CD4-positive, alpha-beta memory T cell (primary cell): ENCODE data around the gene SEMA5B. TPM values are rescaled to one million over a fixed set of nuclear protein-coding genes. Genes with fewer than 3 reads are reported as not detected.

Source experiments
- CTCF ChIA-PET: fragments of 350-600 bp; sonication (Branson Sonifier 250); formaldehyde crosslinking; loops from one replicate; lab custom pipeline; 2021; ENCODE audit warnings: inconsistent platforms; ENCODE audit not compliant: partially characterized antibody; lab: Charles Lee
- POLR2A ChIA-PET: fragments of 350-600 bp; sonication (Branson Sonifier 250); formaldehyde crosslinking; loops from one replicate; lab custom pipeline; 2021; ENCODE audit not compliant: partially characterized antibody; lab: Charles Lee
- DNase-seq, 5 donors: peaks; one replicate each; pipeline versions ENCODE4 v3.0.0 to v3.0.0-alpha.2; 2020 to 2022; ENCODE audit warnings: mixed read lengths in 1 of 5
- H3K27ac ChIP-seq: one replicate; pipeline ENCODE4 v1.7.0; 2013; ENCODE audit warnings: low read depth, low read length
- H3K27me3 ChIP-seq: 2 replicates; pipeline ENCODE4 v1.7.0; 2013; ENCODE audit warnings: mild to moderate bottlenecking, low read length, moderate library complexity; ENCODE audit not compliant: insufficient read depth
- H3K36me3 ChIP-seq: 2 replicates; pipeline ENCODE4 v1.7.0; 2013; ENCODE audit warnings: mild to moderate bottlenecking, low read length, moderate library complexity; ENCODE audit not compliant: insufficient read depth
- H3K4me1 ChIP-seq: 2 replicates; pipeline ENCODE4 v1.7.0; 2013; ENCODE audit warnings: mild to moderate bottlenecking, low read length, moderate library complexity; ENCODE audit not compliant: insufficient read depth
- H3K4me3 ChIP-seq, 2 donors: one replicate each; pipeline ENCODE4 v1.7.0; 2013; ENCODE audit warnings: low read length in 2 of 2, mild to moderate bottlenecking in 1 of 2
- H3K9me3 ChIP-seq, 2 donors: one replicate each; pipeline ENCODE4 v1.7.0; 2013; ENCODE audit warnings: low read length in 2 of 2, control low read depth in 1 of 2; ENCODE audit not compliant: control insufficient read depth in 1 of 2
- H3K27ac Mint-ChIP-seq, 7 donors: one replicate each; pipeline ENCODE4 v1.8.0; 2020 to 2021; ENCODE audit warnings: mixed read lengths in 7 of 7, mild to moderate bottlenecking in 6 of 7, inconsistent platforms in 3 of 7, moderate library complexity in 3 of 7
- H3K27me3 Mint-ChIP-seq, 2 donors: one replicate each; pipeline ENCODE4 v1.8.0; 2020 to 2021; ENCODE audit warnings: mixed read lengths in 2 of 2
- H3K36me3 Mint-ChIP-seq, 2 donors: one replicate each; pipeline ENCODE4 v1.8.0; 2020 to 2021; ENCODE audit warnings: mixed read lengths in 2 of 2, inconsistent platforms in 1 of 2, mild to moderate bottlenecking in 1 of 2
- H3K4me1 Mint-ChIP-seq, 4 donors: one replicate each; pipeline ENCODE4 v1.8.0; 2020 to 2021; ENCODE audit warnings: mixed read lengths in 4 of 4, mild to moderate bottlenecking in 1 of 4
- H3K4me3 Mint-ChIP-seq, 8 donors: one replicate each; pipeline ENCODE4 v1.8.0; 2020 to 2021; ENCODE audit warnings: mixed read lengths in 8 of 8, mild to moderate bottlenecking in 7 of 8, moderate library complexity in 6 of 8, inconsistent platforms in 3 of 8
- H3K9me3 Mint-ChIP-seq, 8 donors: one replicate each; pipeline ENCODE4 v1.8.0; 2020 to 2021; ENCODE audit warnings: mixed read lengths in 8 of 8, mild to moderate bottlenecking in 5 of 8, inconsistent platforms in 3 of 8, moderate library complexity in 1 of 8
- intact Hi-C: fragments of 100-400 bp; cut with micrococcal nuclease; formaldehyde crosslinking; loops from one replicate; pipeline ENCODE4 v1.15.1; 2023
- polyA plus RNA-seq, 2 donors: library from polyadenylated mRNA; unstranded; fragments of 300-500 nt; fragmentation: Illumina TruSeq; gene quantifications; one replicate each; pipeline ENCODE4 v1.2.3, GENCODE V29; 2021
- total RNA-seq, 2 experiments: library from RNA; stranded (reverse); gene quantifications; one replicate each; pipeline ENCODE4 v1.2.3, GENCODE V29; 2021

SEMA5B gene
- total and polyA plus RNA-seq, 4 experiments from 2014 or later: not detected

- H3K27me3 Mint-ChIP-seq: peaks cover 10 to 22% of the 10 kb centered on the region in 2 donors
- Histone ChIP-seq H3K27me3 (no peaks in the 10 kb centered on the region), H3K27ac (no peak overlapping the region), H3K9me3 (no peaks in the 10 kb centered on the region), H3K4me3 (no peak overlapping the region), H3K4me1 (no peaks in the 10 kb centered on the region), H3K36me3 (no peaks in the 10 kb centered on the region)
- no peak overlapping the region for H3K27ac Mint-ChIP-seq
- no peaks in the 10 kb centered on the region for H3K4me1 Mint-ChIP-seq
- DNase-seq: no peak
- CTCF ChIA-PET: no interaction called here
- H3K36me3 Mint-ChIP-seq: no peaks in the 10 kb centered on the region
- H3K9me3 Mint-ChIP-seq: no peaks in the 10 kb centered on the region
- H3K4me3 Mint-ChIP-seq: no peak overlapping the region
- intact Hi-C loops: no loop called here
- POLR2A ChIA-PET: no interaction called here
These were observed 43.6 kb downstream of the SEMA5B start for GRCh38 chr3:122984007-122984406.

- H3K4me3 ChIP-seq: no peak overlapping the region
- H3K27ac ChIP-seq: no peak overlapping the region
- intact Hi-C loops: no loop called here
- ChIA-PET CTCF (no interaction called here), POLR2A (no interaction called here)
- Mint-ChIP-seq H3K4me3 (no peak overlapping the region), H3K4me1 (no peaks in the 10 kb centered on the region), H3K27me3 (peaks cover 3 to 13% of the 10 kb centered on the region in 2 donors), H3K9me3 (no peaks in the 10 kb centered on the region), H3K27ac (peak overlapping the region in 1 of 7 donors; percentile 19), H3K36me3 (no peaks in the 10 kb centered on the region)
- no peaks in the 10 kb centered on the region for H3K4me1 ChIP-seq
- DNase-seq: no peak
- H3K27me3 ChIP-seq: no peaks in the 10 kb centered on the region
- no peaks in the 10 kb centered on the region for H3K36me3 ChIP-seq
- no peaks in the 10 kb centered on the region for H3K9me3 ChIP-seq
These were observed 45.1 kb downstream of the SEMA5B start for GRCh38 chr3:122982216-122983185.

GRCh38 chr3:122979211-122979610 lies 48.4 kb downstream of the SEMA5B start:
- Mint-ChIP-seq H3K9me3 (no peaks in the 10 kb centered on the region), H3K4me1 (peaks cover 11 to 18% (median 14%) of the 10 kb centered on the region in 4 donors), H3K27ac (no peak overlapping the region), H3K4me3 (no peak overlapping the region), H3K36me3 (no peaks in the 10 kb centered on the region), H3K27me3 (peaks cover 0 to 6% of the 10 kb centered on the region in 2 donors)
- Histone ChIP-seq H3K27ac (no peak overlapping the region), H3K9me3 (no peaks in the 10 kb centered on the region), H3K4me3 (no peak overlapping the region), H3K36me3 (no peaks in the 10 kb centered on the region), H3K4me1 (peaks cover 13% of the 10 kb centered on the region), H3K27me3 (no peaks in the 10 kb centered on the region)
- intact Hi-C loops: no loop called here
- POLR2A ChIA-PET: no interaction called here
- DNase-seq: no peak
- CTCF ChIA-PET: interaction anchor here (1.3 kb wide), 1 partner anchor 37 kb away, joined by 3 read pairs; no protein-coding TSS in a partner anchor

GRCh38 chr3:122978569-122978968 lies 49.0 kb downstream of the SEMA5B start:
- intact Hi-C loops: no loop called here
- DNase-seq: no peak
- Histone ChIP-seq H3K27me3 (no peaks in the 10 kb centered on the region), H3K27ac (no peak overlapping the region), H3K36me3 (no peaks in the 10 kb centered on the region), H3K4me3 (no peak overlapping the region), H3K4me1 (peaks cover 13% of the 10 kb centered on the region), H3K9me3 (no peaks in the 10 kb centered on the region)
- CTCF ChIA-PET: interaction anchor here (1.3 kb wide), 1 partner anchor 37 kb away, joined by 3 read pairs; no protein-coding TSS in a partner anchor
- H3K36me3 Mint-ChIP-seq: no peaks in the 10 kb centered on the region
- H3K4me3 Mint-ChIP-seq: no peak overlapping the region
- H3K4me1 Mint-ChIP-seq: peaks cover 11 to 18% (median 14%) of the 10 kb centered on the region in 4 donors
- H3K27me3 Mint-ChIP-seq: peaks cover 0 to 6% of the 10 kb centered on the region in 2 donors
- H3K27ac Mint-ChIP-seq: no peak overlapping the region
- POLR2A ChIA-PET: no interaction called here
- H3K9me3 Mint-ChIP-seq: no peaks in the 10 kb centered on the region

GRCh38 chr3:122977746-122978466 lies 49.7 kb downstream of the SEMA5B start:
- intact Hi-C loops: no loop called here
- H3K27me3 ChIP-seq: no peaks in the 10 kb centered on the region
- no peaks in the 10 kb centered on the region for H3K36me3 Mint-ChIP-seq
- ChIA-PET POLR2A (no interaction called here), CTCF (interaction anchor here (1.3 kb wide), 1 partner anchor 36 kb away, joined by 3 read pairs; no protein-coding TSS in a partner anchor)
- no peak for DNase-seq
- no peak overlapping the region for H3K27ac Mint-ChIP-seq
- H3K4me1 Mint-ChIP-seq: peaks cover 11 to 18% (median 14%) of the 10 kb centered on the region in 4 donors
- no peak overlapping the region for H3K4me3 ChIP-seq
- peaks cover 13% of the 10 kb centered on the region for H3K4me1 ChIP-seq
- no peak overlapping the region for H3K4me3 Mint-ChIP-seq
- H3K9me3 ChIP-seq: no peaks in the 10 kb centered on the region
- no peaks in the 10 kb centered on the region for H3K9me3 Mint-ChIP-seq
- no peaks in the 10 kb centered on the region for H3K36me3 ChIP-seq
- no peak overlapping the region for H3K27ac ChIP-seq
- H3K27me3 Mint-ChIP-seq: peaks cover 0 to 6% of the 10 kb centered on the region in 2 donors

- no peaks in the 10 kb centered on the region for H3K9me3 ChIP-seq
- intact Hi-C loops: no loop called here
- H3K27me3 Mint-ChIP-seq: no peaks in the 10 kb centered on the region
- H3K36me3 Mint-ChIP-seq: no peaks in the 10 kb centered on the region
- H3K4me1 Mint-ChIP-seq: peaks cover 11 to 18% (median 14%) of the 10 kb centered on the region in 4 donors
- no peaks in the 10 kb centered on the region for H3K9me3 Mint-ChIP-seq
- ChIA-PET POLR2A (no interaction called here), CTCF (no interaction called here)
- H3K4me3 ChIP-seq: no peak overlapping the region
- H3K27ac Mint-ChIP-seq: peak overlapping the region in 4 of 7 donors; percentile 3 to 82 (median 30)
- no peaks in the 10 kb centered on the region for H3K36me3 ChIP-seq
- peak overlapping the region in 6 of 8 donors; percentile 4 to 72 (median 38) for H3K4me3 Mint-ChIP-seq
- no peak for DNase-seq
- peaks cover 13% of the 10 kb centered on the region for H3K4me1 ChIP-seq
- H3K27ac ChIP-seq: no peak overlapping the region
- H3K27me3 ChIP-seq: no peaks in the 10 kb centered on the region
These were observed 51.7 kb downstream of the SEMA5B start for GRCh38 chr3:122975924-122976293.
